Measurements from ENCODE around the gene POLDIP3.

DNA sequence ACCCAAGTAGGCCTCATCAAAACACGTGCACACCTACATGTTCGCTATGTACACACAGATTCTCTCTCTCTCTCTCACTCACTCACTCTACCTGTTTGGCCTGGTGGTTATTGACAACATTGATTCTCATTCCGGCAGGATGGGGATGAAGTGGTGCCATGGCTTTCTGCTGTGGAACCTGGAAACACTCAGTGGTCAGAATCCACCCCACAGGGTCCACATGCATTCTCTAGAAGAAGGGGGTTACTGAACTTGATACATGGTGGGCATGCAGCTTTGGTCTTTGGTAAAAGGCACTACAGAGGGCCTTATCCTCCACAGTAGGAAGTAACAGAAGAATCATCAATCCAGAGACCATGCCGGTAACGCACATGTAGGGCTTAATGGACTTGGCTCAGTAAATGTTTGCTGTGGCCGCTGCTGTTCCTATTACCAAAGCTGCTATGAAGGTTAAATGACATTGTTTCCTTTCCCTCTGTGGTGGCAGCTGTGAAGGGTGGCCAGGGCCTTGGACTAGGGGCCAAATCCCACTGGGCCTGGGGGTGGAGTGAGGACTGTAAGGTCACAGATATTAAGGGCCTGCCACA, 12.7 kb downstream of the POLDIP3 start:
- TF ChIP-seq, protein P1, sequence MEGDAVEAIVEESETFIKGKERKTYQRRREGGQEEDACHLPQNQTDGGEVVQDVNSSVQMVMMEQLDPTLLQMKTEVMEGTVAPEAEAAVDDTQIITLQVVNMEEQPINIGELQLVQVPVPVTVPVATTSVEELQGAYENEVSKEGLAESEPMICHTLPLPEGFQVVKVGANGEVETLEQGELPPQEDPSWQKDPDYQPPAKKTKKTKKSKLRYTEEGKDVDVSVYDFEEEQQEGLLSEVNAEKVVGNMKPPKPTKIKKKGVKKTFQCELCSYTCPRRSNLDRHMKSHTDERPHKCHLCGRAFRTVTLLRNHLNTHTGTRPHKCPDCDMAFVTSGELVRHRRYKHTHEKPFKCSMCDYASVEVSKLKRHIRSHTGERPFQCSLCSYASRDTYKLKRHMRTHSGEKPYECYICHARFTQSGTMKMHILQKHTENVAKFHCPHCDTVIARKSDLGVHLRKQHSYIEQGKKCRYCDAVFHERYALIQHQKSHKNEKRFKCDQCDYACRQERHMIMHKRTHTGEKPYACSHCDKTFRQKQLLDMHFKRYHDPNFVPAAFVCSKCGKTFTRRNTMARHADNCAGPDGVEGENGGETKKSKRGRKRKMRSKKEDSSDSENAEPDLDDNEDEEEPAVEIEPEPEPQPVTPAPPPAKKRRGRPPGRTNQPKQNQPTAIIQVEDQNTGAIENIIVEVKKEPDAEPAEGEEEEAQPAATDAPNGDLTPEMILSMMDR (IDR thresholded peaks at IDR 0.05; ENCODE audit: low read length): no peak
- TF ChIP-seq EZH2phosphoT487 (IDR thresholded peaks at IDR 0.05; ENCODE audit: low read length): no peak

Data from MM.1S (cell line).